ENCODE measurements around the gene PSD4.

GRCh38 chr2:113218283-113219091 lies 44.7 kb downstream of the PSD4 start:
- TF ChIP-seq CTCF (IDR thresholded peaks at IDR 0.05 in 8 of 11, conservative IDR thresholded peaks at IDR 0.05 in 3 of 11), result no peak
- no peak for TF ChIP-seq POLR2A (IDR thresholded peaks at IDR 0.05)
